Gastroesophageal sphincter (tissue), 3 donors: Measurements from ENCODE around the gene SRP68.

Experiments used
- CTCF ChIP-seq, 4 experiments: fragments of 200-600 bp in 2 of 4; fragments of 450-650 bp in 2 of 4; sonication (generic) in 1 of 4; IDR thresholded peaks; one replicate each; pipeline ENCODE4 v1.5.1; 2017 to 2019; ENCODE audit warnings: antibody characterized with exemption in 4 of 4, mild to moderate bottlenecking in 2 of 4, moderate library complexity in 2 of 4
- POLR2A ChIP-seq, 2 donors: fragments of 450-650 bp; IDR thresholded peaks; one replicate each; pipeline ENCODE4 v1.6.1; 2017; ENCODE audit warnings: antibody characterized with exemption in 2 of 2, mild to moderate bottlenecking in 2 of 2, moderate library complexity in 1 of 2
- POLR2AphosphoS5 ChIP-seq: sonication (generic); formaldehyde crosslinking; IDR thresholded peaks from one replicate; pipeline ENCODE4 v1.6.1; 2017; ENCODE audit warnings: antibody characterized with exemption

GRCh38 chr17:76032780-76033108, 39.6 kb downstream of the SRP68 start:
- TF ChIP-seq POLR2A (IDR thresholded peaks at IDR 0.05) (no peak), POLR2AphosphoS5 (no peak), CTCF (IDR thresholded peaks at IDR 0.05) (no peak)
